CD14-positive monocyte (primary cell): ENCODE results near the gene HEBP2. TPM values are rescaled to one million over a fixed set of nuclear protein-coding genes. Genes with fewer than 3 reads are reported as not detected.
A peak's percentile ranks its signal among the peaks of the same experiment; 100 is the strongest.

Source experiments
- DNase-seq, 3 donors: peaks; one replicate each; pipeline ENCODE4 v3.0.0-alpha.2; 2011 to 2022
- H2AFZ ChIP-seq: 2 replicates; pipeline ENCODE4 v1.6.0; 2012; ENCODE audit warnings: mild to moderate bottlenecking, low read depth, low read length, inconsistent platforms; ENCODE audit not compliant: insufficient read depth, poor library complexity, severe bottlenecking
- H3K27ac ChIP-seq, 2 donors: 1 replicate in 1 of 2; 2 replicates in 1 of 2; pipeline ENCODE4 v1.5.1; 2012 to 2013; ENCODE audit warnings: low read length in 2 of 2, control low read depth in 1 of 2, inconsistent platforms in 1 of 2, low read depth in 1 of 2, mild to moderate bottlenecking in 1 of 2
- H3K27me3 ChIP-seq, 2 donors: one replicate each; pipeline versions ENCODE4 v1.6.0 to v1.6.1; 2011 to 2013; ENCODE audit warnings: low read length in 2 of 2; ENCODE audit not compliant: control insufficient read depth in 2 of 2, insufficient read depth in 2 of 2
- H3K36me3 ChIP-seq, 2 donors: replicated peaks in 1 of 2; 1 replicate in 1 of 2; 2 replicates in 1 of 2; pipeline versions ENCODE4 v1.5.1 to v1.6.1; 2012 to 2013; ENCODE audit warnings: low read length in 2 of 2, control low read depth in 1 of 2, inconsistent platforms in 1 of 2, mild to moderate bottlenecking in 1 of 2; ENCODE audit not compliant: insufficient read depth in 2 of 2, control insufficient read depth in 1 of 2
- H3K4me1 ChIP-seq, 2 donors: 1 replicate in 1 of 2; 2 replicates in 1 of 2; pipeline versions ENCODE4 v1.5.1 to v1.6.1; 2012 to 2013; ENCODE audit warnings: low read length in 2 of 2, control low read depth in 1 of 2, inconsistent platforms in 1 of 2, mild to moderate bottlenecking in 1 of 2, moderate library complexity in 1 of 2; ENCODE audit not compliant: insufficient read depth in 2 of 2, control insufficient read depth in 1 of 2
- H3K4me2 ChIP-seq: replicated peaks from 2 replicates; pipeline ENCODE3; 2012; ENCODE audit warnings: low read length, moderate library complexity, mild to moderate bottlenecking; ENCODE audit not compliant: poor library complexity, severe bottlenecking; ENCODE audit errors: extremely low read depth
- H3K4me3 ChIP-seq, 3 experiments: fragments of 200-600 bp in 1 of 3; sonication (generic) in 1 of 3; replicated peaks in 1 of 3; 1 replicate in 2 of 3; 2 replicates in 1 of 3; pipeline ENCODE4 v1.5.1; 2011 to 2013; ENCODE audit warnings: low read length in 3 of 3, mild to moderate bottlenecking in 3 of 3, control low read depth in 2 of 3, low read depth in 2 of 3, inconsistent platforms in 1 of 3, moderate library complexity in 1 of 3
- H3K79me2 ChIP-seq: 2 replicates; pipeline ENCODE4 v1.6.0; 2012; ENCODE audit warnings: mild to moderate bottlenecking, control low read depth, inconsistent platforms, low read length, moderate library complexity; ENCODE audit not compliant: insufficient read depth
- H3K9ac ChIP-seq: 2 replicates; pipeline ENCODE4 v1.6.0; 2017; ENCODE audit warnings: low read length, mild to moderate bottlenecking; ENCODE audit not compliant: insufficient read depth, poor library complexity, severe bottlenecking
- H3K9me3 ChIP-seq, 2 donors: replicated peaks in 1 of 2; 1 replicate in 1 of 2; 2 replicates in 1 of 2; pipeline versions ENCODE4 v1.5.1 to v1.6.1; 2012 to 2013; ENCODE audit warnings: low read length in 2 of 2, control low read depth in 1 of 2; ENCODE audit not compliant: control insufficient read depth in 1 of 2, insufficient read depth in 1 of 2
- H4K20me1 ChIP-seq: 2 replicates; pipeline ENCODE4 v1.6.0; 2012; ENCODE audit warnings: mild to moderate bottlenecking, low read length, control low read depth, moderate library complexity; ENCODE audit not compliant: insufficient read depth
- H3K27ac Mint-ChIP-seq, 7 donors: one replicate each; pipeline ENCODE4 v1.8.0; 2020; ENCODE audit warnings: mild to moderate bottlenecking in 7 of 7, mixed read lengths in 7 of 7, moderate library complexity in 6 of 7, inconsistent platforms in 2 of 7
- H3K27me3 Mint-ChIP-seq, 3 donors: one replicate each; pipeline ENCODE4 v1.8.0; 2021 to 2022; ENCODE audit warnings: low read depth in 3 of 3, mild to moderate bottlenecking in 3 of 3, mixed read lengths in 3 of 3, moderate library complexity in 3 of 3, inconsistent platforms in 1 of 3
- H3K36me3 Mint-ChIP-seq, 2 donors: one replicate each; pipeline ENCODE4 v1.8.0; 2020; ENCODE audit warnings: mixed read lengths in 2 of 2, inconsistent platforms in 1 of 2, mild to moderate bottlenecking in 1 of 2
- H3K4me1 Mint-ChIP-seq: one replicate; pipeline ENCODE4 v1.8.0; 2020; ENCODE audit warnings: mild to moderate bottlenecking, mixed read lengths
- H3K4me3 Mint-ChIP-seq, 2 donors: one replicate each; pipeline ENCODE4 v1.8.0; 2020; ENCODE audit warnings: mild to moderate bottlenecking in 2 of 2, mixed read lengths in 2 of 2, moderate library complexity in 1 of 2
- H3K9me3 Mint-ChIP-seq, 7 donors: one replicate each; pipeline ENCODE4 v1.8.0; 2020 to 2022; ENCODE audit warnings: mixed read lengths in 7 of 7, mild to moderate bottlenecking in 6 of 7, moderate library complexity in 6 of 7, inconsistent platforms in 2 of 7
- CTCF ChIP-seq: fragments of 200-600 bp; IDR thresholded peaks from one replicate; pipeline ENCODE4 v1.8.0; 2022; ENCODE audit warnings: antibody characterized with exemption, mild to moderate bottlenecking
- WGBS: methylation state at CpG from one replicate; pipeline ENCODE4 v1.1.5; 2013; ENCODE audit warnings: missing lambda C conversion rate; ENCODE audit not compliant: insufficient coverage; 5-methylcytosine and 5-hydroxymethylcytosine counted together
- intact Hi-C, 2 donors: fragments of 100-400 bp; cut with micrococcal nuclease; formaldehyde crosslinking; loops; one replicate each; pipeline versions ENCODE4 v1.15.0 to v1.15.1; 2023
- polyA plus RNA-seq, 3 donors: library from polyadenylated mRNA; depleted of rRNA in 1 of 3; unstranded in 2 of 3; stranded (reverse) in 1 of 3; fragments of 300-500 nt in 2 of 3; fragments of >200 nt in 1 of 3; fragmentation: Illumina TruSeq in 2 of 3; gene quantifications; 1 replicate in 2 of 3; 2 replicates in 1 of 3; pipeline ENCODE4 v1.2.3, GENCODE V29; 2012 to 2021

Gene HEBP2
- polyA plus RNA-seq, 3 donors = 17.0 to 97.5 (median 96.8) TPM

GRCh38 chr6:138405816-138406413, 1.9 kb downstream of the HEBP2 start:
- peaks cover 44 to 50% of the 10 kb centered on the region in 2 donors for H3K36me3 Mint-ChIP-seq
- Histone ChIP-seq H4K20me1 (peaks cover 4% of the 10 kb centered on the region), H3K9me3 (no peaks in the 10 kb centered on the region), H3K9ac (no peak overlapping the region), H3K27ac (peak overlapping the region in 1 of 2 donors; percentile 55), H3K79me2 (peaks cover 63% of the 10 kb centered on the region), H3K4me1 (peaks cover 40 to 72% of the 10 kb centered on the region in 2 donors), H3K27me3 (no peaks in the 10 kb centered on the region), H2AFZ (no peak overlapping the region), H3K4me2 (peak overlapping the region; percentile 99), H3K4me3 (no peak overlapping the region), H3K36me3 (peaks cover 25 to 41% of the 10 kb centered on the region in 2 donors)
- H3K4me1 Mint-ChIP-seq = peaks cover 58% of the 10 kb centered on the region
- TF ChIP-seq CTCF = no peak
- 100% methylated on average over 1 of the region's 5 CpGs for WGBS
- H3K27me3 Mint-ChIP-seq = peaks cover 0 to 2% (median 0%) of the 10 kb centered on the region in 3 donors
- peaks cover 0 to 1% (median 0%) of the 10 kb centered on the region in 7 donors for H3K9me3 Mint-ChIP-seq
- DNase-seq = no peak
- intact Hi-C loops = loop anchor here in 1 of 2 donors (10.0 kb wide), 1 partner anchor 369 kb away; the partner anchor contains the start of gene CCDC28A
- H3K27ac Mint-ChIP-seq = peak overlapping the region in 5 of 7 donors; percentile 40 to 83 (median 70)
- no peak overlapping the region for H3K4me3 Mint-ChIP-seq

- Mint-ChIP-seq H3K4me1 (peaks cover 63% of the 10 kb centered on the region), H3K27me3 (peaks cover 0 to 2% (median 0%) of the 10 kb centered on the region in 3 donors), H3K9me3 (peaks cover 0 to 1% (median 0%) of the 10 kb centered on the region in 7 donors), H3K36me3 (peaks cover 48 to 54% of the 10 kb centered on the region in 2 donors), H3K4me3 (no peak overlapping the region), H3K27ac (peak overlapping the region in 5 of 7 donors; percentile 40 to 83 (median 70))
- peak overlapping the region in 1 of 2 donors; percentile 55 for H3K27ac ChIP-seq
- no peaks in the 10 kb centered on the region for H3K9me3 ChIP-seq
- H4K20me1 ChIP-seq = peaks cover 9% of the 10 kb centered on the region
- intact Hi-C loops = loop anchor here in 1 of 2 donors (10.0 kb wide), 1 partner anchor 368 kb away; the partner anchor contains the start of gene CCDC28A
- no peaks in the 10 kb centered on the region for H3K27me3 ChIP-seq
- H2AFZ ChIP-seq = no peak overlapping the region
- peaks cover 27 to 45% of the 10 kb centered on the region in 2 donors for H3K36me3 ChIP-seq
- H3K9ac ChIP-seq = no peak overlapping the region
- peaks cover 68% of the 10 kb centered on the region for H3K79me2 ChIP-seq
- WGBS = no CpG with 5 or more reads among the region's 2 CpGs
- peaks cover 45 to 77% of the 10 kb centered on the region in 2 donors for H3K4me1 ChIP-seq
- no peak overlapping the region for H3K4me3 ChIP-seq
- H3K4me2 ChIP-seq = no peak overlapping the region
- no peak for TF ChIP-seq CTCF
- DNase-seq = peak in 1 of 3 donors; percentile 19
Observed at GRCh38 chr6:138406443-138406842, 2.4 kb downstream of the HEBP2 start.
